Astrocyte of the spinal cord (primary cell): ENCODE measurements around the gene THY1.
"Not testable (repeated sequence)": the region's sequence is repeated elsewhere in the genome, so short reads cannot be mapped to it uniquely, and the experiment has no call there.

ENCODE experiments used
- DNase-seq: peaks from one replicate; pipeline ENCODE4 v3.0.0; 2011; ENCODE audit warnings: low read depth, low spot score
- H3K4me3 ChIP-seq: 2 replicates; pipeline ENCODE4 v1.5.1; 2011; ENCODE audit warnings: low read depth, mild to moderate bottlenecking, low read length, moderate library complexity
- CTCF ChIP-seq: IDR thresholded peaks from 2 replicates; pipeline ENCODE4 v1.5.1; 2012; ENCODE audit warnings: low read depth, mild to moderate bottlenecking, low read length, inconsistent platforms
- in situ Hi-C: cut with HindIII; loops from 2 replicates; pipeline ENCODE4 v1.10.0; 2017; ENCODE audit warnings: low sequenced_read_pairs

THY1 gene

GRCh38 chr11:119445850-119446249, 22.9 kb upstream of the THY1 start:
- TF ChIP-seq CTCF: no peak
- DNase-seq: no peak
- in situ Hi-C loops: no loop called here
- H3K4me3 ChIP-seq: no peak overlapping the region

GRCh38 chr11:119445379-119445778, 22.4 kb upstream of the THY1 start:
- in situ Hi-C loops: no loop called here
- DNase-seq: no peak
- no peak overlapping the region for H3K4me3 ChIP-seq
- TF ChIP-seq CTCF: no peak

DNA sequence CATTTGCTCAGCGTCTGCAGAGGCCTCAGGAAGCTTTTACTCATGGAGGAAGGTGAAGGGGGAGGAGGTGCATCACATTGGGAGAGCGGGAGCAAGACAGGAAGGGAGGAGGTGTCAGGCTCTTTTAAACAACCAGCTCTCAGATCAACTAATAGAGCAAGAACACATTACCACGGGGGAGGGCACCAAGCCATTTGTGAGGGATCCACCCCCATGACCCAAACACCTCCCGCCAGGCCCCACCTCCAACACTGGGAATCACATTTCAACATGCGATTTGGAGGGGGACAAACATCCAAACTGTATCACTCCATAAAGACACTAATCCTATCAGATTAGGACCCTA, 18.9 kb upstream of the THY1 start:
- in situ Hi-C loops: no loop called here
- no peak for DNase-seq
- no peak for TF ChIP-seq CTCF
- no peak overlapping the region for H3K4me3 ChIP-seq

- TF ChIP-seq CTCF: no peak
- no peak for DNase-seq
- H3K4me3 ChIP-seq: no peak overlapping the region
- in situ Hi-C loops: no loop called here
Observed at GRCh38 chr11:119438599-119438998, 15.6 kb upstream of the THY1 start.

DNA sequence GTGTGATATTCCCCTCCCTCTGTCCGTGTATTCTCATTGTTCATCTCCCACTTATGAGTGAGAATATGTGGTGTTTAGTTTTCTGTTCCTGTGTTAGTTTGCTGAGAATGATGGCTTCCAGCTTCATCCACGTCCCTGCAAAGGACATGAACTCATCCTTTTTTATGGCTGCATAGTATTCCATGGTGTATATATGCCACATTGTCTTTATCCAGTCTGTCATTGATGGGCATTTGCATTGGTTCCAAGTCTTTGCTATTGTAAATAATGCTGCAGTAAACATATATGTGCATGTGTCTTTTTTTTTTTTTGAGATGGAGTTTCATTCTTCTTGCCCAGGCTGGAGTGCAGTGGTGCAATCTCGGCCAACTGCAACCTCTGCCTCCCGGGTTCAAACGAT, 14.5 kb upstream of the THY1 start:
- in situ Hi-C loops, H3K4me3 ChIP-seq, DNase-seq: not testable (repeated sequence)

GRCh38 chr11:119436711-119437110, 13.7 kb upstream of the THY1 start:
- DNase-seq: no peak
- H3K4me3 ChIP-seq: no peak overlapping the region
- no peak for TF ChIP-seq CTCF
- in situ Hi-C loops: no loop called here

DNA sequence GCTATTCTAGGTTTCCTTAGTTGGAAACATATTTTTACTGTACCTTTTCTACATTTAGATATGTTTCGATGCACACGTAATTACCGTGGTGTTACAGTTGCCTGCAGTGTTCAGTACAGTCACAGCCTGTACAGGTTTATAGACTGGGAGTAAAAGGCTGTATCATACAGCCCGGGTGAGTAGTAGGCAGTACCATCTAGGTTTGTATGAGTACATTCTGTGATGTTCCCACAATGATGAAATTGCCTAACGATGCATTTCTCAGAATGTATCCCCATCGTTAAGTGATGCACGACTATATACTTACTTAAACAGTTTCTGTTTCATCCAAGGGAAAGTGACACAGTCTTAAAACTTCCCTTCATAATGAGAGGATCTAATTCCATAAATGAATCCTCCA, 13.1 kb upstream of the THY1 start:
- in situ Hi-C loops: no loop called here
- DNase-seq: no peak
- no peak overlapping the region for H3K4me3 ChIP-seq
- no peak for TF ChIP-seq CTCF
